ENCODE measurements around the gene COL23A1. TPM values are rescaled to one million over a fixed set of nuclear protein-coding genes. Genes with fewer than 3 reads are reported as not detected.
"Not testable (repeated sequence)": the region's sequence is repeated elsewhere in the genome, so short reads cannot be mapped to it uniquely, and the experiment has no call there.

The COL23A1 gene
- total and polyA plus RNA-seq, 8 donors, result 0.06 to 0.68 (median 0.33) TPM; not detected in 2

GRCh38 chr5:178487911-178488600 lies 102.1 kb downstream of the COL23A1 start:
- H3K27ac ChIP-seq, result no peak overlapping the region
- no peaks in the 10 kb centered on the region for H3K9me3 ChIP-seq
- FAIRE-seq (no peak), DNase-seq (no peak), ATAC-seq (no peak)
- H3K36me3 ChIP-seq, result no peaks in the 10 kb centered on the region
- H3K27me3 ChIP-seq, result no peaks in the 10 kb centered on the region
- WGBS, 2 donors, result 51% methylated on average over 9 of the region's 9 CpGs
- TF ChIP-seq CTCF (IDR thresholded peaks at IDR 0.05), result no peak
- H3K4me3 ChIP-seq, result no peak overlapping the region
- intact Hi-C loops (cut with DNase I), result no loop called here
- no peaks in the 10 kb centered on the region for H3K4me1 ChIP-seq

GRCh38 chr5:178486878-178487512 lies 103.2 kb downstream of the COL23A1 start:
- intact Hi-C loops (cut with DNase I); ATAC-seq; DNase-seq; H3K27ac ChIP-seq; FAIRE-seq; H3K4me3 ChIP-seq; H3K36me3 ChIP-seq; H3K27me3 ChIP-seq; H3K9me3 ChIP-seq; H3K4me1 ChIP-seq: not testable (repeated sequence)
- 65 to 78% methylated on average over 10 of the region's 10 CpGs for WGBS, 2 donors

GRCh38 chr5:178486239-178486641 lies 104.0 kb downstream of the COL23A1 start:
- DNase-seq (no peak), ATAC-seq (no peak), FAIRE-seq (no peak)
- Histone ChIP-seq H3K36me3 (no peaks in the 10 kb centered on the region), H3K4me1 (no peaks in the 10 kb centered on the region), H3K9me3 (no peaks in the 10 kb centered on the region), H3K4me3 (no peak overlapping the region), H3K27me3 (no peaks in the 10 kb centered on the region), H3K27ac (no peak overlapping the region)
- intact Hi-C loops (cut with DNase I), result no loop called here
- TF ChIP-seq CTCF (IDR thresholded peaks at IDR 0.05), result no peak
- 59 to 62% methylated on average over 17 of the region's 17 CpGs for WGBS, 2 donors

- H3K4me1 ChIP-seq, result no peaks in the 10 kb centered on the region
- no peaks in the 10 kb centered on the region for H3K36me3 ChIP-seq
- WGBS, 2 donors, result 61 to 72% methylated on average over 9 of the region's 9 CpGs
- intact Hi-C loops (cut with DNase I), result no loop called here
- peak in 1 of 6 donors; percentile 38 for DNase-seq
- no peak for FAIRE-seq
- no peak for TF ChIP-seq CTCF (IDR thresholded peaks at IDR 0.05)
- ATAC-seq, result peak in 2 of 4 donors; percentile 75 to 80
- H3K4me3 ChIP-seq, result no peak overlapping the region
- no peak overlapping the region for H3K27ac ChIP-seq
- H3K27me3 ChIP-seq, result no peaks in the 10 kb centered on the region
- H3K9me3 ChIP-seq, result no peaks in the 10 kb centered on the region
Observed at GRCh38 chr5:178483620-178484019, 106.6 kb downstream of the COL23A1 start.

GRCh38 chr5:178479261-178479660 lies 110.9 kb downstream of the COL23A1 start:
- no peaks in the 10 kb centered on the region for H3K36me3 ChIP-seq
- no peak for ATAC-seq
- DNase-seq, result no peak
- H3K27me3 ChIP-seq, result no peaks in the 10 kb centered on the region
- 80 to 87% methylated on average over 9 of the region's 9 CpGs for WGBS, 2 donors
- H3K27ac ChIP-seq, result no peak overlapping the region
- intact Hi-C loops (cut with DNase I), result no loop called here
- peaks cover 0 to 4% (median 0%) of the 10 kb centered on the region in 3 donors for H3K4me1 ChIP-seq
- no peak for TF ChIP-seq CTCF (IDR thresholded peaks at IDR 0.05)
- no peak overlapping the region for H3K4me3 ChIP-seq
- no peaks in the 10 kb centered on the region for H3K9me3 ChIP-seq
- no peak for FAIRE-seq
